ENCODE results near the gene TNPO3.
A peak's percentile ranks its signal among the peaks of the same experiment; 100 is the strongest.
"Not testable (repeated sequence)": the region's sequence is repeated elsewhere in the genome, so short reads cannot be mapped to it uniquely, and the experiment has no call there.

The TNPO3 gene

DNA sequence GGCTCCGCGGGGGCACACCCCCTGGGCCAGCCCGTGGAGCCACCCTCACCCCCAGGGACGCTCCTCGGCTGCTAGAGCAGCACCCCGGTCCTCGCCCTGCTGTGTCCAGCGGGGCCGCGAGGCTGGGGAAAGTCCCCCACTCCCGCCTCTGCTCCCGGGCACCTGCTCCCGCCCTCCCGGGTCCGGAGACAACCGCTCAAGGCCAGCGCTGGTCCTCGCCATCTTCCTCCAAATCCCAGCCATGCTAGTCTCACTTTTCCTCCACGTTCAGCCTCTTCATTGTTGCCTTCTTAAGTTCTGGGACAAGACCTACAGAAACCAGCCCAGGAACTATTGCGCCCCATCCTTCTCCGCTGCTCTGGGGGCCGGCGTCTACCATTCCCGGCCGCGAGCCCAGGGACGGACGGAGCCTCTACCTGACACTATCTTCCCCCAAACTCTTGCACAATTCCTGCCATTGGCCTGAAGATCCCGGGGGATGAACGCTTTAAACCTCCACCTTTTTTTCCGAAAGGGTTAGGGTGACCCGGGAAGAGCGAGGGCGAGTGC lies 139.6 kb downstream of the TNPO3 start:
- in situ Hi-C loops (cut with MboI; ENCODE audit: low pct_unique_long_range_greater_than_20kb, low sequenced_read_pairs), result no loop called here

DNA sequence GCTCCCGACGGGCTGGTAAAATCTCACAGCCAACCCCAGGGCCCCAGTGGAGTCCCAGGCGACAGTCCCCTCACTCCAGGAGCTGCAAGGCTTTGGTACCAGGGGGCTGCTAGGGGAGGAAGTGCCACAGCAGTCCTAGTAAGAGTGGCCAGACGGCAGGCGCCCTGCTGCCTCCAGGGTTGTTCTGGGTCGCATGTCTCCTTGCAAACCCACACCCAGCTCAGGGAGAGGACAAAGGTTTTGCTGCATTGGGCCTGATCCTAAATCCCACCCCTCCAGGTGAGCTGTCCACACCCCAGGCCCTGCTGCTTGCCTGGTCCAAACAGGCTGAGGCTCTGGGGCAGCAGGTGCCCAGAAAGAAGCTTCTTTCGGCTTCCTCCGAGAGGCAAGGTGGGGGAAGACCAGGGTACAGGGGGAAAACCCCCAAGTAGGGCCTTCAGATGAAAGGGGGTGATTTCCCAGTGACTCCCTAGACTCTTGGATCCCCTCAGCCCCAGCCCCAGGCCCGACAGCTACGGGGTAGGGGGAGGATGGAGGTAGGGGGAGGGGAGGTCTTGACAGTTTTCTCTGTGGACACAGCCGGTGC lies 140.3 kb downstream of the TNPO3 start:
- in situ Hi-C loops (cut with MboI; ENCODE audit: low pct_unique_long_range_greater_than_20kb, low sequenced_read_pairs), result no loop called here
- no peak for DNase-seq

More for the DNA sequence above, 139.6 kb downstream of the TNPO3 start:
- DNase-seq, result no peak

DNA sequence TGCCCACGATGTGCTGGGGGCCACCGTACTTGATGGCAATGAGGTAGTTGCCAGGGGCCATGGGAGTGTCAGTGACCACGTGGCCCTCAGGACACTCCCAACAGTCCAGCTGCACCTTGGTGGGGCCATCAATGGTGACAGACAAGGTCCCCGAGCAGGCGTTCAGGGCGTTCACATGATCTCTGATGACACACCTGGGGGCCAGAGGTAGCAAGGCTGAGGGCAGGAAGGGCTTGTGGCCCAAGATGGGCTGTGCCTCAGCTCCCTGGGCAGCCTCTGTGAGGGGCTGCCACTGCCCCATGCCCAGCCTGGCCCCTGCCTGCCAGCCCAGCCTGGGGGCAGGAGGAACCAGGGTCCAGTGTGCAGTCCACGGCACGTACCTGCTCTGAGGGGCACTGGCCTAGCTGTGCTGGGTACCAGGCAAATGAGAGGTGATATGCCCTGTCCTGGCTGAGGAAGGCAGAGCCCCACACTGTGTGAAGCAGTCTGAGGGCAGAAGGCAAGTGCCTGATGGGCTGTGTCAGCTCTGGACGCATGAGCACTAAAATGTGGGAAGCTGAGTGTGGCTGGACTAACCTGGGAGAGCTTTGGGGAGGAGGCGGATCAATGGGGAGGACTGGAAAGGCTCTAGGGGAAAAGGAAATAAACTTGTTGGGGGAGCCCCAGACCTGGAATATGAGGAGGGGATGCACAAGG lies 140.9 kb downstream of the TNPO3 start:
- no peak for DNase-seq
- in situ Hi-C loops (cut with MboI; ENCODE audit: low pct_unique_long_range_greater_than_20kb, low sequenced_read_pairs), result no loop called here

DNA sequence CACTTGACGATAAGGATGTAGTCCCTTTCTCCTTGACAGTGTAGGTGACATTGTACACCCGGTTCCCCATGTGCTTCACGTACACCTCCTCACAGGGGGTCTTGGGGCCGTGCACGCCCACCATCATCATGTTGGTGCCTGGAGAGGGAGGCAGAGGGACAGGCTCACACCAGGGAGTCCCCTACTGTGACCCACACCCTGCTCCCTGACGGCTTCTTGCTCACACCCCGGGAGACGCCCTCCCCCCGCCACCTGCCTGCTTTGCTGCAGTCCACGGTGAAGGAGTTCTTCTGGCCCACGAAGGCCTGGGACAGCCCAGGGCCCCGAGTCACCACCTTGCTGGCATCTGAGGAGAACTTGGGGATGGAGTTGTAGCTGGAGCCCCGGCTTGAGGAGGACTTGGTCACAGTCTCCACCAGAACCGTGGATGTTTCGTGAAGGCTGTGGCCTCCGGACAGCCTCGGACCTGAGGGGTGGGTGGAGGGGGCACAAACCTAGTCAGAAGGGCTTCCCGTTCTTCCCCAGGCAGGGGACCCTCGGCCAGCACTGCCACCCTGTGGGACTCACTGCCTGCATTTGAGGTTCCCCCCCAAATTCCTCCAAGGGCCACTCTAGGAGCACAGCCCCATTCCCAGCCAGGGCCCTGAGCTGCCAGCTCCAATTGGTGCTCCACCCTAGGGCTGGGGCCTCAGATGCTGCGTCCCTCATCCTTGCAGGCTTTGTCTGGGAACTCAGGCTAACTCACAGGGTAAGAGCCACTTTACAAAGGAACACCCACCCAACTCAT lies 142.0 kb downstream of the TNPO3 start:
- in situ Hi-C loops (cut with MboI; ENCODE audit: low pct_unique_long_range_greater_than_20kb, low sequenced_read_pairs); DNase-seq: not testable (repeated sequence)

DNA sequence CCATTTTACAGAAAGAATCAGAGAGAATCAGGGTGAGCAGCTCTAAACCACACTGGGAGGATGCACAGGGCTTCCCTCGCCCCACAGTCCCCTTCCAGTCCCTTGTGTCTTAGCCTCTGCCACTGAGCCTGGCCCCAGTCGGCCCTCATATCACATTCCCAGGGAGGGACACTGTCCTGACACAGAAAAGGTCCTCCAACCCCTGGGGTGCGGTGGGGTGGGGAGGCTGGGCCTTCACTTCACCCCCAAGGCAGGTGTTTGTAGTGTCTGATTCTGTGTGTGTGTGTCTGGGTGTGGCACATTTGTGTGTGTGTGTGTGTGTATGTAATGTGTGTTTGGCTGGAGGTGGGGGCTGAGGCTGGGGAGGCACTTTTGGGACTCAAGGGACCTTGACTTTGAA lies 142.6 kb downstream of the TNPO3 start:
- DNase-seq, result no peak
- in situ Hi-C loops (cut with MboI; ENCODE audit: low pct_unique_long_range_greater_than_20kb, low sequenced_read_pairs), result no loop called here

DNA sequence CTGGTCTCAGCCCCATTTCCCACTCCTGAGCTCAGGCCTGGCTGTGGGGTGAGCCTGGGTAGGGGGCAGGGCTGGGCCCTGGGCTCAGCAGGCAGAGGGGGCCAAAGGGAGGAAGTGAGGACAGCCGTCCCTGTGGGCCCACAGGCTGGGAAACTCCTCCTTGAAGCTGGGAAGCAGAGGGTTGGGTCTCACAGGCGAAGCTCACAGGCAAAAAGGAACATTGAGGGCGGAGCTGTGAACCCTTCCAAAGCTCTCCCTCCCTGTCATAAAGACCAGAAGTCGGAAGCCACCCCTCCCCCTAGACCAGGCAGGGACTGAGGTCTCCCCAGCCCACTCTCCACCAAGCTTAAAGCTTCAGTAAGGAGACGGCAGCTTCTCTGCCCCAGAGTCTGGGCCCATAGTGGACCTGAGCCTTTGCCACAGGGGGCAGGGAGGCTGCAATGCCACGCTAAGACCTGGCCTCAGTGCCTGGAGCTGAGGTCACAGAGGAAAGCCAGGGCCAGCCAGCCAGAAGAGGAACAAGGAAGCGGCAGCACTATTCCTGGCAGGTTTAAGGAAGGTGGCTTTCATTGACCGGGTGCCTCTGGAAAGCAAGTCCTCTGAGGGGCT lies 143.4 kb downstream of the TNPO3 start:
- in situ Hi-C loops (cut with MboI; ENCODE audit: low pct_unique_long_range_greater_than_20kb, low sequenced_read_pairs), result no loop called here
- DNase-seq, result peak; percentile 88

DNA sequence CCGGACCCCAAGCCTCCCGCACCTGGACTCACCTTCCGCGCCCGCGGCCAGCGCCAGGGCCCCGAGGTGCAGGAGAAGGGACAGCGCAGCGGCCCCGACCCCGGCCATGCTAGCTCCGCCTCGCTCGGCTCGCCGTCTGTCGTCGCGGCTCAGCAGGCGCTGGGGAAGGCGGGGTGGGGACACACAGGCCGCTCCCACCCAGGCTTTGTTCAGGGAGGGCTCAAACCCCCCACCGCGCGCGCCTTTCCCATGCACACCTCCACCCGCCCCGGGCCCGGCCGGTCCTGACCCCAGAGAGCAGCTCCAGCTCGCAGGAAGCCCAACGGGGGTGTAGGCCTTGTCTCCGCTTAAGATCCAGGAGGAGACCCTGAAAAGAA lies 144.4 kb downstream of the TNPO3 start, which contains the start of gene KCP:
Gene KCP, minus strand, starts transcription at position 141 of the 377 bp plus-strand sequence. Its CDS starts 33 bp downstream, at position 108.
- in situ Hi-C loops (cut with MboI; ENCODE audit: low pct_unique_long_range_greater_than_20kb, low sequenced_read_pairs), result no loop called here
- no peak for DNase-seq

DNA sequence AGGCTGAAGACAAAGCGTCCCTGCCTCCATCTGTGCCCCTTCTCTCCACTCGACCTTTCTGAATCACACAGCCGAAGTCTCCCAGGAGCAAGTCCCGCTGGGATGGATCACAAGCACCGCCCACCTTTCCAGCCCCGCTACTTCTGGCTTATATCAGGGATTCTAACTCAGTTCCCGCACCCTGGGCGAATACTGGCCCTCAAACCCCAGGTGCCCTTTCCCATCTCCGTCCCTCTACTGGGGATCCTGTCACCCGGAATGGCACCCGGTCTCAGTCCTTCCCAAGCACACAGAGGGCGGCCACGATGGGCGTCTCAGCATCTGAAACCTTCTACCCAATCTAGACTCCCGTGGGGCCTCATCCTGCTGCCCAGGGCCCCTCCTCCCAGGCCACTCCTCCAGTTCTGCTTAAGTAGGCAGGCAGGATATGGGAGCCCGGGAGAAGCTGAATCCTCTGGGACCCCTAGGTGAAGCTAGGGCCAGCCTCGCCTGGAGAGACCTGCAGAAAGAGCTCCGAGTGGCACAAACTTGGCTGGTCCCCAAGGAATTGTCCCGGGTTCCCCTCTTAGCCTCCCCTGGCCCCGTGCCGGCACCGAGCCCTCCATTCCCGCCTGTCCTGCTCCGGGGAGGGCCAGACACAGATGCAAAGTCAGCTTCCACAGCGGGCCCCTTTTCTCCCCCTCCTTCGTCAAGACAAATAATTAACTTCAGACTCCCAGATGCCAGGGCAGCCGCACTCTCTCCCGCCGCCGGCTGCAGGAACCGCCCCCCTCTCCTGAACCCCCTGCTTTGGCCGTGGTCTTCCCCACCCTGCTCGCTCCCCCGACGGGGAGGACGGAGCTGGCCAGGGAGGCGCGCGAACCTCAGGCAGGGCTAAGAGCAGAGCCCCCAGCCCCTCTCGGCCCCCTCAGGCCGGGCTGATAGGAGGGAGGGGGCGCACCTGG lies 145.0 kb downstream of the TNPO3 start:
- in situ Hi-C loops (cut with MboI; ENCODE audit: low pct_unique_long_range_greater_than_20kb, low sequenced_read_pairs), result no loop called here
- DNase-seq, result no peak

DNA sequence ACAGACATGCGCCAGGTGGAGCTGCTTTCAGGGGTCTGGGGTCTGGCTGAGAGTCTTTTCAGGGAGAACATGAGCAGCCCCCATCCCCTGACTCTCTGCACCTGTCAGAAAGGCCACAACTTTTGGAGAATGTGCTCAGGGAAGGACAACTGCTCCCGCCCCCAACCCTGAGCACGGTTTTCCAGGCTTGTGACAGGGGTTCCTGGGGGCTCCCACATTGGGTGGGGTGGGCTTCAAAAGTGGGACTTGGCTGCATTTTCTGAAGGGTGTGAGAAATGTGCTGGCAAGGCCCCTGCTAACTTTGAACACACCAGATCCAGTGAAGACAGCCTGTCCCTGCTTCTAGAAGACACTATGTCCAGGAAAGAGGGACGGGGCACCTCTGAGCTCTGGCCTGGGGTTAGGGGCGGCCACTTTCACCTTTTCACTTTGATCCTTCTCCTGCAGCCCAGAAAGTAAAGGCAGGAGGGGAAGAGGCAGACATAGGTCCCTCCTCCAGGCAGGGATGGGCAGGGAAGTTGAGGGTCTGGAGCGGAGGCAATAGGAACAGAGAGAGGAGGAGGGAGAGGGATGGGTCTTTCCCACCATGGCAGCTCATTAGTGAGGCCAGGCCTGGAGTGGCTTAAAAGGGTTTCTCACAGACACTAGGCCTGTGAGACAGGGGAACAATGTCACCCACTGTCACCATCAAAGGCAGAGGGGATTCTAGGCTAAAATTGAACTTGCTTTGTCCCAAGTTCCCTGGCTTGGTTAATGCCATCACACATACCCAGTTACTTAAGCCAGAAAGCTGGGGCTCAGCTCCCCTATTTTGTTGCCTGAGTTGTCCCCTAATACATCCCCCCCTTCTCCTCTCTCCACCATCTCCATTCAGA lies 145.9 kb downstream of the TNPO3 start:
- in situ Hi-C loops (cut with MboI; ENCODE audit: low pct_unique_long_range_greater_than_20kb, low sequenced_read_pairs), result no loop called here

DNA sequence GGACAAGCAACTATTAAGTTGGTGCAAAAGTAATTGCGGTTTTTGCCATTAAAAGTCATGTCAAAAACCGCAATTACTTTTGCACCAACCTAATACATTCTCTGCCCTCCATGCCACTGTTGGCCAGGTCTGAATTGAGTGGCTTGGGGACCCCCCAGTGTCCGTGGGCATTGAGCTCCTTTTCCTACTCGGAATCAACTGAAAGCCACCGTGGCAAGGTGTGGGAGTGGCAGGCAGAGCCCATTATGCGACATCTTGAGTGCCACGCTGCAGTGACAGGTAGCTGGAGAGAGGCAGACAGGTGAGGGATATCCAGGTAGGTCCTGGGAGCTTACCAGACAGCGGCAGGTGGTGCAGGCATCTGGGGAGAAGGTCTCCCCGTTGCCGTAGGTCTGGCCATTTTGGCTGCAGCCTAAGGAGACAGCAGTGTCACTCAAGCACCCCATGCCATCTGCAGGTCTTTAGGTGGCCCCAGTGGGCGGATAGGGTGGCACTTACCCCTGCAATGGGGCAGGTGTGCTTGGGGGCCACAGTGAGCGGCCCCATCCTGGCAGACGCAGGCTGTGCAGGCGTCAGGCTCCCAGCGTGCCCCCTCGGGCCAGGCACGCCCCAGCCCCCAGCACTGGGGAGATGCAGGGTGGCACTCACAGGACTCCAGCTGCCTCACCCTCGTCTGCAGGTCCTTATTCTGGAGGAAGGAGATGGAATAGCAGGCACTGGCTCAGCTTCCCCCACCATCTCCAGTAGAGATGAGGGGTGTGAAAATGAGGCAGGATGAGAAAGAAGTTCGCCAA lies 147.9 kb downstream of the TNPO3 start:
- in situ Hi-C loops (cut with MboI; ENCODE audit: low pct_unique_long_range_greater_than_20kb, low sequenced_read_pairs), result no loop called here

More for the DNA sequence above, 145.9 kb downstream of the TNPO3 start:
- DNase-seq, result no peak

DNA sequence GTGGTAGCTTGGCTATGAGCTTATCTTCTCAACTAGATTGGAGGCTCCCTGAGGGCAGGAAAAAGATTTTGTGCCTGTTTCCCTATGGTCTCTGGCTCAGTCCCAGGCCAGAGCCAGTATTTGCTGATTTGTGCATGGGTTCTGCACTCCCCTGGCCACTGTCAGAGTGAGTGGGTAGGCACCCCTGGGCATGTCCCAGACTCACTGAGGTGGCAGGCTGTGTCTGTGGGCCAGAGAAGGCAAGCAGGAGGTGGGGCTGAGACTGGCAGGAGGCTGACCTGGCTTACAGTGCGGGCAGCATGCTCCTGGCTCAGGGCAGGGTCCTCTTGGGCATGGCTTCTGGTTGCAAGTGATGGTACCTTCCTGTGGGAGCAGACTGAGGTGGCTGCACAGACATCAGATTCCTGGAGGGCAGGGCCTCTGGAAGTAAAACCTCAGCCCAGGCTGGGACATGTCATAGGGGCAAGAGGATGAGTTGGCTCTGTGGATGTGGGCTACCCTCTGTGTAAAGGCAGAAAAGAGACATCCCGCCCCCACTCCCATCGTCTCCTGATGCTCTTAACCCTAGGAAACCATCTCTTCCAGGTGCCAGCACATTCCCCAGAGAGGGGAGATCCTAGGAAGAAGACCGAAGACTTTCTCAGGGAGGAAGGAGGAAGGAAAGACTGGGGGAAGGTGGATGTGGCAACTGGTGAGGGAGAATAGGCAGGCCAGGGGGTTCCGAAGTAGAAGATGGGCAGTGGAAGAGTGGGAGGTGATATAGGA lies 148.7 kb downstream of the TNPO3 start:
- DNase-seq, result no peak
- in situ Hi-C loops (cut with MboI; ENCODE audit: low pct_unique_long_range_greater_than_20kb, low sequenced_read_pairs), result no loop called here

More for the DNA sequence above, 147.9 kb downstream of the TNPO3 start:
- no peak for DNase-seq

DNA sequence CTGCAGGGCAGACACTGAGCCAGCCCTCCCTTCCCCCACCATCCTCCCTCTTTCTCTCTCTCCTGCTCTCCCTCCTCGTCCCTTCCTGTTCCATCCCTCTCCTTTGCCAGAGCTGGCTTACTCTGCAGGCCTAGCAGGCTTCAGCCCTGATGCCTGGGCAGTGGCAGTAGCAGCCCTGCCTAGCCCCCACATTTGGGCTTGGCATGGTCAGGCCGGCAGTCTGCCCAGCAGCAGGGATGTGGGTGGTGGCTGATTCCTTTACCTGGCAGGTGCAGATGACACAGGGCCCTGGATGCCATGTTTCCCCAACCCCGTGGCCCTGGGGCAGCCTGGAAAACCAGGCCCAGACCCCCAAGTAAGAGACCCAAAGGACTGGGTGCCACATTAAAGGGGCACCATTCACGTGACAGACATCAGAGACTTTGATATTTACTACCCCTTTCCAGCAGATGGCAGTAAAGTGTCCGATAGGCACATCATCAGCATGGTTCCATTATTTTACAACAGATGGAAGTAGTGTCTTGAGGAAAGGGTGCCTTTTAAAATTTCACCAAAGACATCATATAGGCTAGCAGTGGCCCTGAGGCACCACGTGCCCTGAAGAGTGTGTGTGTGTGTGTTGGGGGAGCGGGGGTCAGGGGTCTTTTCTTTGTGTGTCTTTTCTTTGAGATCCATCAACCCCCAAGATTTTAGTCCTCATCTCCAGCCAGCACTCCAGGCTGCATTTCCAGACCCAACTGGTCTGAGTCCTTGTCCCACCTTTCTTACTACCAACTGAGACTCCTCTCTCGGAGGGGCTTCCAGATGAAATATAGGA lies 150.3 kb downstream of the TNPO3 start:
- in situ Hi-C loops (cut with MboI; ENCODE audit: low pct_unique_long_range_greater_than_20kb, low sequenced_read_pairs), result no loop called here
- DNase-seq, result peak; percentile 70
